ENCODE measurements around the gene LY6G5C. TPM values are rescaled to one million over a fixed set of nuclear protein-coding genes. Genes with fewer than 3 reads are reported as not detected.

LY6G5C gene
- total and polyA plus RNA-seq, 9 of the 15 experiments (the other 6 are each of a cell fraction or from before 2014, with no cell fraction given) = 0.10 to 0.67 (median 0.46) TPM; not detected in 4

GRCh38 chr6:31664790-31665500 lies 15.9 kb downstream of the LY6G5C start, which contains the start of gene GPANK1 (continued):
- TF ChIP-seq ARID2 (IDR thresholded peaks at IDR 0.05) (no peak), BRF2 (IDR thresholded peaks at IDR 0.05; ENCODE audit: borderline replicate concordance, insufficient read depth, insufficient read length) (no peak), GATA2 (CRISPR knock-in tag; IDR thresholded peaks at IDR 0.05) (no peak; the same call in 1 of the 2 replicates), PML (IDR thresholded peaks at IDR 0.05; ENCODE audit: low read length) (peak; percentile 70), ZNF280B (CRISPR knock-in tag; IDR thresholded peaks at IDR 0.05) (no peak), ZFP36 (IDR thresholded peaks at IDR 0.05; ENCODE audit: low read depth, low read length, partially characterized antibody) (no peak), ELK1 (CRISPR knock-in tag; IDR thresholded peaks at IDR 0.05) (no peak), FOS (IDR thresholded peaks at IDR 0.05; ENCODE audit: extremely low read depth, insufficient read length) (no peak), ZNF589 (CRISPR knock-in tag; IDR thresholded peaks at IDR 0.05; ENCODE audit: low read depth) (no peak), ZNF263 (CRISPR knock-in tag; IDR thresholded peaks at IDR 0.05; ENCODE audit: borderline replicate concordance) (no peak), CEBPG (CRISPR knock-in tag; IDR thresholded peaks at IDR 0.05) (peak; percentile 73), CEBPG (tag; conservative IDR thresholded peaks at IDR 0.05 in 1 of 2, IDR thresholded peaks at IDR 0.05 in 1 of 2) (peak in 1 of 2 experiments; percentile 62; a peak in 2 of 4 replicates), ZNF253 (CRISPR knock-in tag; conservative IDR thresholded peaks at IDR 0.05) (no peak; the same call in 1 of the 2 replicates), KAT7 (CRISPR knock-in tag; IDR thresholded peaks at IDR 0.05; ENCODE audit: borderline replicate concordance) (peak; percentile 100), ZNF655 (CRISPR knock-in tag; IDR thresholded peaks at IDR 0.05) (no peak), KDM5B (IDR thresholded peaks at IDR 0.05; ENCODE audit: insufficient replicate concordance, low read depth, low read length) (peak; percentile 86), TSHZ1 (CRISPR knock-in tag; IDR thresholded peaks at IDR 0.05) (0 out of 2 replicates have a peak, but pooled peaks have one; percentile 0), POU5F1 (IDR thresholded peaks at IDR 0.05; ENCODE audit: borderline replicate concordance, low read depth, low read length, partially characterized antibody) (peak; percentile 36)
